SK-MEL-5 (cell line): ENCODE data around the gene ZFYVE16. TPM values are rescaled to one million over a fixed set of nuclear protein-coding genes. Genes with fewer than 3 reads are reported as not detected.
A peak's percentile ranks its signal among the peaks of the same experiment; 100 is the strongest.
"Not testable (repeated sequence)": the region's sequence is repeated elsewhere in the genome, so short reads cannot be mapped to it uniquely, and the experiment has no call there.

Experiments used
- DNase-seq: peaks from one replicate; pipeline ENCODE4 v3.0.0-alpha.2; 2016; ENCODE audit warnings: low read depth, low spot score
- in situ Hi-C: cut with HindIII; loops from 2 replicates; pipeline ENCODE4 v1.10.0; 2016; ENCODE audit warnings: low sequenced_read_pairs, high pct_unique_total_duplicates, low pct_unique_long_range_greater_than_20kb
- total RNA-seq: library from RNA; depleted of rRNA; stranded (reverse); fragments of >200 nt; shearing (Covaris generic); gene quantifications from 2 replicates; pipeline ENCODE4 v1.2.3, GENCODE V29; 2014

The ZFYVE16 gene
- total RNA-seq, 1 experiment from 2014 or later, result 182 TPM

GRCh38 chr5:80474929-80475328 lies 67.1 kb downstream of the ZFYVE16 start:
- DNase-seq, result no peak
- in situ Hi-C loops, result no loop called here

DNA sequence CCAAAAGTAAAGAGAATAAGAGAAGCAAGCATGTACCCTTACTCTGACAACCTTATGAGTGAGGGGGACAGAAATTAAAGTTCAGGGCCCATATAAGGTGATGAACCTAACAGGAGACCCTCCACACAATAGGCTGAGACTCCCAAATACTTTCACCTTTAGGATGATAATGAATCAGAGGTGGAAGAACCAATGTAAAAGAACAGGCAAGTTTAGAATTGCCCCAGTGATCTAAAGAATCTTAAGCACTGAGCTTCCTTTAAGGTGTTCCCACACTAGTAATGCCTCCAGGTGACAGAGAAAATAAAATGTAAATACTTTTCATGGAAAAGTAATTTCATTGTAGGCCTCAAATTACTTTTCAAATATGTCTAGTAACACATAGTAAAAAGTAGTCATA lies 71.8 kb downstream of the ZFYVE16 start:
- DNase-seq, result no peak
- in situ Hi-C loops, result no loop called here

DNA sequence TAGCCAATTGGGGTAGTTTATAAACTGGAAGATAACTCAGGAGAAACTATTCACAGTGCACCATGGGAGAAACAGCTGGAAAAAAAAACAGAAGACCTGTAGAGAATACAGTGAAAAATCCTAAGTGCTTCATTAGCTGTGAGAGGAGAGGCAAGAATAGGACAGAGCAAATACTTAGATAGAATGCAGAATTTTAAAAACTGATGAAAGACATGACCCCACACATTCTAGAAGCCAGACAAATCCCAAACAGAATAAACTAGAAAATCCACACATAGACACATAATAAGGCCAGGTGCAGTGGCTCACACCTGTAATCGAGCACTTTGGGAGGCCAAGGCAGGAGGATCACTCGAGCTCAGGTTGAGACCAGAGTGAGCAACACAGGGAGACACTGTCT lies 72.5 kb downstream of the ZFYVE16 start:
- in situ Hi-C loops, result no loop called here

GRCh38 chr5:80481019-80481893 lies 73.4 kb downstream of the ZFYVE16 start:
- in situ Hi-C loops, result no loop called here
- peak; percentile 87 for DNase-seq

More for the DNA sequence above, 72.5 kb downstream of the ZFYVE16 start:
- no peak for DNase-seq

DNA sequence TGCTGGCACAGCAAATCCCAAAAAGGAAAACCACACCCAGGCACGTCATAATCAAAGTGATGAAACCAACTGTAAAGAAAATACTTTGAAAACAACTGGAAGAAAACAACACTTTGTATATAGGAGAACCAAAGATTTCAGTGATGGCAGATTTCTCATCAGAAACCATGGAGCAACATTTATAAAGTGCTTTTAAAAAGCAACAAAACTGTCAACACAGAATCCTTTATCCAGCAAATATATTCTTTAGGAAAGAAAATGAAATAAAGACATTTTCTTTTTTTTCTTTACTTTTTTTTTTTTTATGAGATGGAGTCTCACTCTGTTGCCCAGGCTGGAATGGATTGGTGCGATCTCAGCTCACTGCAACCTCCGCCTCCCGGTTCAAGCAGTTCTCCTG lies 74.7 kb downstream of the ZFYVE16 start:
- DNase-seq, result no peak
- in situ Hi-C loops, result no loop called here

GRCh38 chr5:80483636-80484232 lies 75.9 kb downstream of the ZFYVE16 start:
- no peak for DNase-seq
- in situ Hi-C loops, result no loop called here

- in situ Hi-C loops, result no loop called here
- no peak for DNase-seq
Measured at GRCh38 chr5:80487444-80487828, 79.6 kb downstream of the ZFYVE16 start.

DNA sequence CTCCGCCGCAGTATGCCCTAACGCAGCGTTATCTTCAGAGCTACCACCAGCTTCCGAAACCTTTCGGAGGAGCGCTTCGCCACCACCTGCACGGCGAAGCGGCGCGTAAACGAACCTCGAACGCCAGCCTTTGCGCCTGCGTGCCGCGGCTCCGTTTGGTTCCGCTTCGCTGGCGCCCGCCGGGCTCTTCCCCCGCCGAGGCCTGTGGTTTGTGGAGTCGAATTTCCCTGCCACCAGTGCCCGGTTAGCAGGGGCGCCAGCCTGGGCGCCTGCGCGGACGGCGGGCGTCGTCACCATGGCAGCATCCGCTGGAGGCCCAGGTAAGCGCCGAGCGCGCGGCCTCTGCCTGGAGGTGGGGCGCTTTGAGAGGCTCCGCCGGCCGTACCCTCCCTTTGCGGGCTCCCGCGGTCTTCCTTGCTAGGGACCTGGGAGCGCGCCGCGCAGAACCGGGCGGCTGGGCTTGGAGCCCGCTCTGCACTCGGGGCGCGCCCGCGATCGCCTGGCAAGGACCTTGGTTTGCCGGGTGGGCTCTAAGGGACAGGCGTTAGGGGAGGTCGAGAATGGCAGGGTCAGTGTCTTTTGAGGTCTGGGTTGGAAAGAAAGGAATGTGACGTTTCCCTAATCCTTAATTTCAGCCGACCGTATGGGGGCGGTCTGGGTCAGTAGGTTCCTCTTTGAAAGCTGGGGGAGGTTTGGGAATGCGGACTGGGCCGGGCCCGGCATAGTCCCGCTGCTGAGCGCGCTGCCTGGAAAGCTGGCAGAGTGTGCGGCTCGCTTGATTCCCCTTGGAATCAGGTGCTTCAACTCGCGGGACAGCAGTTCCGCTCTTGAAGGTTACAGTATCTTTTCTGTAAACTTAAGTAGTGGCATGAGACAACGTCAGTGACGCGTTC lies 80.2 kb downstream of the ZFYVE16 start, which contains the start of gene FAM151B:
Gene FAM151B (plus strand): TSS at position 272 of the 893 bp plus-strand sequence. CDS start 24 bp downstream, at position 296.
- in situ Hi-C loops, result no loop called here
- peak; percentile 87 for DNase-seq

DNA sequence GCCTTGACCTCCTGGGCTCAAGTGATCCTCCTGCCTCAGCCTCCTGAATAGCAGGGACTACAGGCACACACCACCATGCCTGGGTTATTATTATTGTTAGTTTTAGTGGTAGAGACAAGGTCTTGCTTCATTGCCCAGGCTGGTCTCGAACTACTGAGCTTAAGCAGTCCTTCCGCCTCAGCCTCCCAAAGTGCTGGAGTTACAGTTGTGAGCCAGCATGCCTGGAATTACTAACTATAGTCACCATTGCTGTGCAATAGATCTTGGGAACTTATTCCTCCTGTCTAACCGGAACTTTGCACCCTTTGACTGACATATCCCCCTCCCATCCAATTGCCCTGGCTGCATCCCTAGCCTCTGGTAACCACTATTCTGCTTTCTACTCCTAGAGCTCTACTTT lies 83.4 kb downstream of the ZFYVE16 start:
- DNase-seq, result no peak
- in situ Hi-C loops, result no loop called here

DNA sequence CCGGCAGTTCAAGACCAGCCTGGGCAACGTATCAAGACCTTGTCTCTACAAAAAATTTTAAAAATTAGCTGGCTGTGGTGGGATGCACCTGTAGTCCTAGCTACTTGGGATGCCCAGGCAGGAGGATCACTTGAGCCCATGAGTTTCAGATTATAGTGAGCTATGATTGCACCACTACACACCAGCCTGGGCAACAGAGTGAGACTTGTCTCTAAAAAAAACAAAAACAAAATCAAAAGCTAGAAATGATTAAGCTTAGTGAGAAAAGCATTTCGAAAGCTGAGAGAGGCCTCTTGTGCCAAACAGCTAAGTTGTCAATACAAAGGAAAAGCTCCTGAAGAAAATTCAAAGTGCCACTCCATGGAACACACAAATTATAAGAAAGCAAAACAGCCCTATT lies 84.9 kb downstream of the ZFYVE16 start:
- in situ Hi-C loops, result no loop called here

GRCh38 chr5:80493443-80493842 lies 85.6 kb downstream of the ZFYVE16 start:
- DNase-seq, result not testable (repeated sequence)

More for the DNA sequence above, 84.9 kb downstream of the ZFYVE16 start:
- DNase-seq, result no peak

GRCh38 chr5:80495891-80496290 lies 88.0 kb downstream of the ZFYVE16 start:
- no peak for DNase-seq
- in situ Hi-C loops, result no loop called here

More at GRCh38 chr5:80493443-80493842, 85.6 kb downstream of the ZFYVE16 start:
- in situ Hi-C loops, result not testable (repeated sequence)

- DNase-seq, result no peak
- in situ Hi-C loops, result no loop called here
Measured at GRCh38 chr5:80502800-80503199, 94.9 kb downstream of the ZFYVE16 start.

GRCh38 chr5:80503641-80504040 lies 95.8 kb downstream of the ZFYVE16 start:
- DNase-seq, result no peak
- in situ Hi-C loops, result no loop called here

DNA sequence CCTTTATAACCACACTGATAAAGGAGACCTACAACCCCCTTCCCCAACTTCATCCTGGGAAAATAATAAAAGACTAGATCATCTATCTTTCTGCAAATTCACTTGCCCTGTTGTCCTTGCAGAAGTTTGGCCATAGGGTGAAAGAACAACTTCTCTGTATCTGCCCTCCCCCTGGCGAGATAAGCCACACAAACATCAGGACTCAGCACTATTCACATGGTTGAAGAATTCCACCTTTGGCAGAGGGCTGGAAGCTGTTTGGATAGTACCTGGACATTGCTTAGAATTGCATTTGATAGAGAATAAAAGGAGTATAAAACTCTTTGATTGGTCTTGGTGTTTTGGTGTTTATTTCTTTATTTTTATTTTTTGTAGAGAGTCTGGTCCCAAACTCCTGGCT lies 97.0 kb downstream of the ZFYVE16 start:
- in situ Hi-C loops, result no loop called here
- DNase-seq, result no peak

DNA sequence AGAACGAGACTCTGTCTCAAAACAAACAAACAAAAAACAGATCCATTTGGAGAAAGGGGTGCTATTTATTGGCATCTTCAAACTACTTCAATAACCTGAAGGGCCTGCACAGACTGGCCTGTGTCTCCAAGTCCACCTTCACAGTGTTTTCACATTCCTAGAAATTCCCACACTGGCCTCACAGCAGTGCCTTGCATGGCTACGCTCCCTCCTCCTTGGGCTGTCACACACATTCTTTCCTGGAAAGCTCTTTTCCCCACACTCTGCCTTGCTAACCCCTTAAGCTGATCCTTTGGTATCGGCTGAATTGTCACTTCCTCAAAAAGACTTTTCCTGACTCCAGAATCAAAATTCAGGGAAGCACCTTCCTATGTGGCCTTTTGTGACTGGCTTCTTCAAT lies 99.8 kb downstream of the ZFYVE16 start:
- no peak for DNase-seq
- in situ Hi-C loops, result no loop called here

DNA sequence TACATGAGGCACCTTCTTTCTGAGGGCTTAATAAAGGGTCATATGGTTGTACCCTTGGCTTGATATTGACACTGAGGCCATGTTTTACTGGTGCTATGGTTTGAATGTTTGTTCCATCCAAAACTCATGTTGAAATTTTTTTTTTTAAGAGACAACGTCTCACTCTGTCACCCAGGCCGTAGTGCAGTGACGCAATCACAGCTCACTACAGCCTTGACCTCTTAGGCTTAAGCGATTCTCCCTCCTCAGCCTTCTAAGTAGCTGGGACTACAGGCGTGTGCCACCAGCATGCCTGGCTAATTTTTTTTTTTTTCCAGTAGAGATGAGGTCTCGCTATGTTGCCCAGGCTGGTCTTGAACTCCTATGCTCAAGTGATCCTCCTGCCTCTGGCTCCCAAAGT lies 101.0 kb downstream of the ZFYVE16 start:
- no peak for DNase-seq
- in situ Hi-C loops, result no loop called here

GRCh38 chr5:80509362-80509761 lies 101.5 kb downstream of the ZFYVE16 start:
- in situ Hi-C loops, result no loop called here
- no peak for DNase-seq
